Endothelial cell (in vitro differentiated cells): ENCODE data around the gene PXYLP1. TPM values are rescaled to one million over a fixed set of nuclear protein-coding genes. Genes with fewer than 3 reads are reported as not detected.

Experiments used
- DNase-seq: peaks from one replicate; pipeline ENCODE4 v3.0.0; 2021; ENCODE audit warnings: low spot score
- H3K27ac Mint-ChIP-seq: one replicate; pipeline ENCODE4 v1.8.0; 2021; ENCODE audit warnings: mixed read lengths, inconsistent platforms; ENCODE audit not compliant: unreplicated experiment
- H3K27me3 Mint-ChIP-seq: one replicate; pipeline ENCODE4 v1.8.0; 2021; ENCODE audit warnings: mild to moderate bottlenecking, moderate library complexity, mixed read lengths, inconsistent platforms; ENCODE audit not compliant: unreplicated experiment
- H3K36me3 Mint-ChIP-seq: one replicate; pipeline ENCODE4 v1.8.0; 2021; ENCODE audit warnings: mild to moderate bottlenecking, low read depth, mixed read lengths, inconsistent platforms; ENCODE audit not compliant: unreplicated experiment
- H3K4me1 Mint-ChIP-seq: one replicate; pipeline ENCODE4 v1.8.0; 2021; ENCODE audit warnings: mild to moderate bottlenecking, mixed read lengths, inconsistent platforms; ENCODE audit not compliant: unreplicated experiment
- H3K4me3 Mint-ChIP-seq: one replicate; pipeline ENCODE4 v1.8.0; 2021; ENCODE audit warnings: mild to moderate bottlenecking, mixed read lengths, inconsistent platforms; ENCODE audit not compliant: unreplicated experiment
- H3K9me3 Mint-ChIP-seq: one replicate; pipeline ENCODE4 v1.8.0; 2021; ENCODE audit warnings: mixed read lengths, inconsistent platforms; ENCODE audit not compliant: unreplicated experiment
- total RNA-seq: library from RNA; stranded (reverse); fragmentation: NEBNext Ultra II Directional; extraction: Animal tissue kit (Norgen Biotek cat#: 25700); gene quantifications from one replicate; pipeline ENCODE4 v1.2.1, GENCODE V29; 2021; ENCODE audit not compliant: unreplicated experiment
- TF ChIP-seq, protein P1 (sequence below): fragments of 200-600 bp; sonication (generic); IDR thresholded peaks from one replicate; pipeline ENCODE4 v1.5.0; 2021; ENCODE audit warnings: antibody characterized with exemption; ENCODE audit not compliant: unreplicated experiment

Gene PXYLP1
- total RNA-seq, 1 donor from 2014 or later = 4.4 TPM

DNA sequence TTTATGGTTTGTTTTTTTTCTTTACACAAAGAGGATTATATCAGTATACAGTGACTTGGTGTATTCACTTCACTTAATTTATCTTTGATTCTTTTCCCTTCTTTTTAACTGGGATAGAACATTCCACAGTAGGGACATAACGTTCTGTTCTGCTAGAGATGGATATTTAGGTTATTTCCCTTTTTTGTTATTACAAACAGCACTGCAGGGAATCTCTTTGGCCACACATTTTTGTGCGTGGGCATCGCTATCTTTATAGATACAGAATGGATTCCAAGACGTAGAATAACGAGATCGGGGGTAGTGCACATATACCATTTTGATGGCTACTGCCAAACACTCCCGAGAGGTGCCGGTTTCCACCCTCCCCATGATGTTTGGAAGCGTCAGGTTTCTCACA, 44.8 kb downstream of the PXYLP1 start:
- Mint-ChIP-seq H3K36me3 (peaks cover 6% of the 10 kb centered on the region), H3K4me1 (peaks cover 18% of the 10 kb centered on the region), H3K4me3 (no peak overlapping the region), H3K9me3 (no peaks in the 10 kb centered on the region), H3K27me3 (peaks cover 6% of the 10 kb centered on the region), H3K27ac (no peak overlapping the region)
- TF ChIP-seq, protein P1, sequence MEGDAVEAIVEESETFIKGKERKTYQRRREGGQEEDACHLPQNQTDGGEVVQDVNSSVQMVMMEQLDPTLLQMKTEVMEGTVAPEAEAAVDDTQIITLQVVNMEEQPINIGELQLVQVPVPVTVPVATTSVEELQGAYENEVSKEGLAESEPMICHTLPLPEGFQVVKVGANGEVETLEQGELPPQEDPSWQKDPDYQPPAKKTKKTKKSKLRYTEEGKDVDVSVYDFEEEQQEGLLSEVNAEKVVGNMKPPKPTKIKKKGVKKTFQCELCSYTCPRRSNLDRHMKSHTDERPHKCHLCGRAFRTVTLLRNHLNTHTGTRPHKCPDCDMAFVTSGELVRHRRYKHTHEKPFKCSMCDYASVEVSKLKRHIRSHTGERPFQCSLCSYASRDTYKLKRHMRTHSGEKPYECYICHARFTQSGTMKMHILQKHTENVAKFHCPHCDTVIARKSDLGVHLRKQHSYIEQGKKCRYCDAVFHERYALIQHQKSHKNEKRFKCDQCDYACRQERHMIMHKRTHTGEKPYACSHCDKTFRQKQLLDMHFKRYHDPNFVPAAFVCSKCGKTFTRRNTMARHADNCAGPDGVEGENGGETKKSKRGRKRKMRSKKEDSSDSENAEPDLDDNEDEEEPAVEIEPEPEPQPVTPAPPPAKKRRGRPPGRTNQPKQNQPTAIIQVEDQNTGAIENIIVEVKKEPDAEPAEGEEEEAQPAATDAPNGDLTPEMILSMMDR = no peak
- DNase-seq = no peak

DNA sequence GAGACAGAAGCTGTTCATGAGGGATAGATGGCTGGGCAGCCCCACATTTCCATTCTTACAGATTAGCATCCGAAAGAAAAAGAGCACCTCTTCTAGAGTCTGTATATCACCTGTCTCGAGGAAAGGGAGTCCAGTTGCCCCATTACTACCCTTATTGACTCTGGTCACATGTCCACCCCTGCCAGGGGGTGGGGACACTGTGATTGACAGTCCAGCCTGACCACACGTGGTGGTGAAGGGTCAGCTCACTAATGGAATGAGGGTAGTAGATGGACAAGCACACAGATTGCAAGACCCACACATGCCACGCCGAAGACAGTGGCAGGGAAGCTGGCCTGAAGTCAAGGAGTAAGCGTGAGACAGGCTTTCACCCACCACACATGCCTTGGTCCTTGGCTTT, 45.8 kb downstream of the PXYLP1 start:
- peaks cover 11% of the 10 kb centered on the region for H3K36me3 Mint-ChIP-seq
- DNase-seq = no peak
- H3K4me1 Mint-ChIP-seq = peaks cover 18% of the 10 kb centered on the region
- no peak overlapping the region for H3K27ac Mint-ChIP-seq
- no peaks in the 10 kb centered on the region for H3K9me3 Mint-ChIP-seq
- no peak overlapping the region for H3K4me3 Mint-ChIP-seq
- H3K27me3 Mint-ChIP-seq = peaks cover 11% of the 10 kb centered on the region
- TF ChIP-seq, protein P1 = no peak

DNA sequence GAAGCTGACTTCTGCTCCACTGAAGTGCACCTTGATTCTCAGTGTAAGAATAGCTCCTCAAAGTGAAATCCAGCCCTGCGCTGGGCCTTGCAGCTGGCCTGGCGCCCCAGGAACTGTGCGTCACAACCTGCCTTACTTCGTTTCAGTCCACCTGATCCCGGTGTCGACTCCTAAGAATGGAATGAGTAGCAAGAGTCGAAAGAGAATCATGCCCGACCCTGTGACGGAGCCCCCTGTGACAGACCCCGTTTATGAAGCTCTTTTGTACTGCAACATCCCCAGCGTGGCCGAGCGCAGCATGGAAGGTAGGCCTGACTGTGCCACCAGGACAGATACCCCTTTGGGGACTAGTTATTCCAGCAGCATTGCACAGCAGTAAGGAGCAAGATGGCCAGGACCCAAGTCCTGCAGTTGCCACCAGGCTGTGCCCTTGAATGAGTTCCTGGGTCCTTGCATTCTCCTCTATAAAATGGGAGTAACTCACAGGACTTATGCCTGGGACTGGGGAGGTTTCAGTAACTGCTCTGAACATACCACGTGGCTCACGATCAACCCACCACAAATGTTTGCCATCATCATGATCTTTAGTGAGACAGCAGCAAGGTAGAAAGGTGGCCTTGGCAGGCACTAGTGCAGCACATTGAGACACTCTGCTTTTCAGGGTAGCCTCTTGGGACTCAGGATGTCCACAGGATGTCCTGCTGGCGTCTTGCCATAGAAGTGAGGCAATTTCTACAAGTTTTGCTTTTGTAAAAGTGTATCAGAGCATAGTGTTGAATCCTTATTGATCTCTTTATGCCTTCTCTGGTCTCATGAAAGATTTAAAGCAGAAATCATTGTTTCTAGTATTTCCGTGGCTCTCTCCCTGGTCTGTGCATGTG, 46.8 kb downstream of the PXYLP1 start:
- DNase-seq = no peak
- H3K36me3 Mint-ChIP-seq = peaks cover 14% of the 10 kb centered on the region

DNA sequence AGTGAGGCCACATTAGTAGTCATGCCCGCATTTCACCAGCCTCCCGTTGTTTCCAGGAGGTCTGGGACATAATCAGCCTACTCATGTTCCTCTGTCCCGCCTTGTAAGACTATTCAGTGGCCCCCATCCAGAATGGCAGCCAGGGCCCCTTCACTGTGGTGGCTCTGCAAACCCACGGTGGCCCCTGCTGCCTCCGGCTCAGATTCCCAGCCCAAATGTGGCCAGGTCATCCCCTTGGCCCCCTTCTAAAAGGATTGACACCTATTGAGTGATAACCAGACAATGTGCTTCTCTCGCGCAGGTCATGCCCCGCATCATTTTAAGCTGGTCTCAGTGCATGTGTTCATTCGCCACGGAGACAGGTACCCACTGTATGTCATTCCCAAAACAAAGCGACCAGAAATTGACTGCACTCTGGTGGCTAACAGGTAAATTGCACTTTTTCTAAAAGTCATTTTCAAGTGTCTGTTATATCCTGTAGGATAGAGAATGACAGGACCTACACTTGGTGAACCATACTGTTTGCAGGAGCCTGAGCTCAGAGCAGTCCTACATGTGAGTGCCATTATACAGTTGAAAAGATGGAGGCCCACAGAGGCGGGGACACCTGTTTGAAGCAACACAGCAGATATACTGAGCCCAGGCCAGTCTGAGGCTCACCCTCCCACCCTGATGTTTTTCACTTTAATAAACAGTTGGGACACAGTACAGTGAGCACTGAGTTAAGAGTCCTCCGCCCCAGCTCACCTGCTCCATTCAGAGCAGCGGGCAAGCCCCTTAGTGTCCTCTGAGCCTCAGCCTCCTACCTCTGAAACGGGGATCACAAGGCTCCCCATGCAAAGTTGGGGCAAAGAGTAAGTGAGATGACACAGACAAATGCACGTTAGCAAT, 47.7 kb downstream of the PXYLP1 start:
- TF ChIP-seq, protein P1 = peak; percentile 82
- peaks cover 13% of the 10 kb centered on the region for H3K36me3 Mint-ChIP-seq
- peaks cover 9% of the 10 kb centered on the region for H3K27me3 Mint-ChIP-seq
- peaks cover 18% of the 10 kb centered on the region for H3K4me1 Mint-ChIP-seq
- no peaks in the 10 kb centered on the region for H3K9me3 Mint-ChIP-seq
- H3K4me3 Mint-ChIP-seq = no peak overlapping the region
- H3K27ac Mint-ChIP-seq = peak overlapping the region; percentile 72
- no peak for DNase-seq

More for the DNA sequence above, 46.8 kb downstream of the PXYLP1 start:
- peaks cover 9% of the 10 kb centered on the region for H3K27me3 Mint-ChIP-seq
- H3K27ac Mint-ChIP-seq = peak overlapping the region; percentile 72
- H3K4me1 Mint-ChIP-seq = peaks cover 18% of the 10 kb centered on the region
- TF ChIP-seq, protein P1 = no peak
- H3K4me3 Mint-ChIP-seq = no peak overlapping the region
- no peaks in the 10 kb centered on the region for H3K9me3 Mint-ChIP-seq
